HepG2 (cell line): ENCODE measurements around the gene LST1. TPM values are rescaled to one million over a fixed set of nuclear protein-coding genes. Genes with fewer than 3 reads are reported as not detected.

Experiments
- ATAC-seq: fragments of 200-7000 bp; cut with Tn5 transposase; 3 replicates; pipeline ENCODE4 v1.9.1; 2020; ENCODE audit warnings: mild to moderate bottlenecking, moderate library complexity
- BruUV-seq: library from RNA; stranded (reverse); fragments of 400-500 nt; replicated peaks from 2 replicates; lab custom pipeline; 2021; lab: Mats Ljungman, UMichigan
- CTCF ChIA-PET: fragments of 300-600 bp; formaldehyde crosslinking; extraction: SDS; loops from one replicate; lab custom pipeline; 2021; ENCODE audit warnings: low total read pairs, inconsistent platforms, low intra/inter-chr PET ratio; lab: Yijun Ruan, JAX
- POLR2A ChIA-PET: fragments of 350-600 bp; sonication (Branson Sonifier 250); formaldehyde crosslinking; loops from one replicate; lab custom pipeline; 2020; ENCODE audit warnings: antibody characterized with exemption, inconsistent platforms; lab: Yijun Ruan, JAX
- DNase-seq: peaks from one replicate; pipeline ENCODE4 v3.0.0-alpha.2; 2015; ENCODE audit warnings: low spot score
- FAIRE-seq: peaks from 3 replicates; lab custom pipeline; 2011; peaks lifted over from hg19 to GRCh38; lab: Jason Lieb, UNC
- H2AFZ ChIP-seq: one replicate; pipeline ENCODE4 v1.6.1; 2011; ENCODE audit warnings: low read length, inconsistent platforms
- H3K27ac ChIP-seq: fragments of 300-600 bp; 3 replicates; pipeline ENCODE4 v1.8.0; 2011; ENCODE audit warnings: mixed run types, mild to moderate bottlenecking, mixed read lengths, low read length, inconsistent platforms; ENCODE audit not compliant: insufficient read depth; ENCODE audit errors: extremely low read length
- H3K27me3 ChIP-seq, 2 experiments: fragments of 200-600 bp in 1 of 2; 2 replicates in 1 of 2; 3 replicates in 1 of 2; pipeline versions ENCODE4 v1.6.0 to v1.8.0; 2011; ENCODE audit warnings: low read length in 2 of 2, mild to moderate bottlenecking in 2 of 2, moderate library complexity in 2 of 2, inconsistent platforms in 1 of 2; ENCODE audit not compliant: insufficient read depth in 2 of 2, control insufficient read depth in 1 of 2
- H3K36me3 ChIP-seq, 2 experiments: fragments of 200-600 bp in 1 of 2; replicated peaks in 1 of 2; 2 replicates in 1 of 2; 3 replicates in 1 of 2; pipeline versions ENCODE4 v1.5.1 to v1.8.0; 2011; ENCODE audit warnings: low read length in 2 of 2, inconsistent platforms in 1 of 2; ENCODE audit not compliant: insufficient read depth in 2 of 2, control insufficient read depth in 1 of 2
- H3K4me1 ChIP-seq: 2 replicates; pipeline ENCODE4 v1.5.1; 2012; ENCODE audit warnings: low read length, inconsistent platforms; ENCODE audit not compliant: insufficient read depth
- H3K4me2 ChIP-seq: 2 replicates; pipeline ENCODE4 v1.6.0; 2011; ENCODE audit warnings: low read depth, low read length, inconsistent platforms
- H3K4me3 ChIP-seq, 3 experiments: fragments of 200-600 bp in 1 of 3; sonication (generic), shearing (Covaris generic) in 1 of 3; replicated peaks in 1 of 3; 2 replicates each; pipeline ENCODE4 v1.5.1; 2011 to 2016; ENCODE audit warnings: low read length in 3 of 3, inconsistent platforms in 2 of 3, low read depth in 2 of 3, mild to moderate bottlenecking in 2 of 3, control low read depth in 1 of 3, mixed read lengths in 1 of 3; ENCODE audit not compliant: insufficient read depth in 1 of 3
- H3K79me2 ChIP-seq: one replicate; pipeline ENCODE4 v1.6.1; 2011; ENCODE audit warnings: low read length, inconsistent platforms; ENCODE audit not compliant: insufficient read depth
- H3K9ac ChIP-seq: 2 replicates; pipeline ENCODE4 v1.6.0; 2011; ENCODE audit warnings: mild to moderate bottlenecking, low read depth, low read length, inconsistent platforms; ENCODE audit not compliant: insufficient read depth
- H3K9me3 ChIP-seq: 2 replicates; pipeline ENCODE4 v1.5.1; 2012; ENCODE audit warnings: mild to moderate bottlenecking, low read length
- H4K20me1 ChIP-seq: 2 replicates; pipeline ENCODE4 v1.6.0; 2011; ENCODE audit warnings: inconsistent platforms, mild to moderate bottlenecking, low read length, moderate library complexity; ENCODE audit not compliant: insufficient read depth
- ATF7-NPFF ChIP-seq: sonication (generic); formaldehyde crosslinking; IDR thresholded peaks from 2 replicates; pipeline ENCODE4 v1.8.1; 2023; ENCODE audit warnings: mild to moderate bottlenecking, low read depth, missing genetic modification reagents, moderate library complexity
- GPN1 ChIP-seq: sonication (generic); formaldehyde crosslinking; IDR thresholded peaks from 2 replicates; pipeline ENCODE4 v1.5.1; 2020; ENCODE audit warnings: missing genetic modification reagents, borderline replicate concordance
- IKZF1 ChIP-seq: fragments of 450-650 bp; IDR thresholded peaks from 2 replicates; pipeline ENCODE4 v1.7.1; 2016
- PHF20 ChIP-seq: sonication (generic); formaldehyde crosslinking; IDR thresholded peaks from 2 replicates; pipeline ENCODE4 v1.5.0; 2020; ENCODE audit warnings: mild to moderate bottlenecking, missing genetic modification reagents
- RAD21 ChIP-seq: fragments of 450-650 bp; formaldehyde crosslinking; IDR thresholded peaks from 2 replicates; pipeline ENCODE4 v1.5.0; 2020; ENCODE audit warnings: mild to moderate bottlenecking
- SMC3 ChIP-seq: IDR thresholded peaks from 2 replicates; pipeline ENCODE4 v1.6.1; 2011; ENCODE audit warnings: low read length, improper control_type of control experiment
- STAG1 ChIP-seq: sonication (generic); formaldehyde crosslinking; IDR thresholded peaks from 2 replicates; pipeline ENCODE4 v1.4.0; 2020; ENCODE audit warnings: missing genetic modification reagents
- TBX3 ChIP-seq: fragments of 450-650 bp; IDR thresholded peaks from 2 replicates; pipeline ENCODE4 v1.6.1; 2017; ENCODE audit warnings: antibody characterized with exemption, mild to moderate bottlenecking, inconsistent platforms, borderline replicate concordance
- XRCC5 ChIP-seq: fragments of 200-400 bp; formaldehyde crosslinking; optimal IDR thresholded peaks from 2 replicates; pipeline ENCODE3; 2017; ENCODE audit warnings: mild to moderate bottlenecking, low read length
- ZFP36 ChIP-seq: fragments of 150-350 bp; IDR thresholded peaks from 2 replicates; pipeline ENCODE4 v1.6.1; 2018; ENCODE audit warnings: borderline replicate concordance, low read length, low read depth; ENCODE audit not compliant: partially characterized antibody
- ZMYM3 ChIP-seq: sonication (generic); formaldehyde crosslinking; IDR thresholded peaks from 2 replicates; pipeline ENCODE4 v1.5.1; 2020; ENCODE audit warnings: mild to moderate bottlenecking, missing genetic modification reagents
- ZNF230 ChIP-seq: sonication (generic); formaldehyde crosslinking; IDR thresholded peaks from 2 replicates; pipeline ENCODE4 v1.4.0; 2020; ENCODE audit warnings: mild to moderate bottlenecking, missing genetic modification reagents
- ZNF329 ChIP-seq: sonication (generic); formaldehyde crosslinking; IDR thresholded peaks from 2 replicates; pipeline ENCODE4 v1.9.0; 2021; ENCODE audit warnings: low read depth, mild to moderate bottlenecking, missing genetic modification reagents
- ZNF75D ChIP-seq: sonication (generic); formaldehyde crosslinking; IDR thresholded peaks from 2 replicates; pipeline ENCODE4 v1.8.1; 2023; ENCODE audit warnings: missing genetic modification reagents, mild to moderate bottlenecking, borderline replicate concordance
- WGBS: methylation state at CpG from one replicate; pipeline ENCODE4 v1.1.6; 2017; ENCODE audit warnings: low lambda C conversion rate; 5-methylcytosine and 5-hydroxymethylcytosine counted together
- in situ Hi-C: cut with HindIII; loops from 2 replicates; pipeline ENCODE4 v1.10.0; 2017; ENCODE audit warnings: low pct_unique_long_range_greater_than_20kb; ENCODE audit not compliant: extremely low pct_ligation_motif_present
- intact Hi-C: fragments of 100-400 bp; cut with micrococcal nuclease; formaldehyde crosslinking; loops from one replicate; pipeline ENCODE4 v1.10.0; 2022; ENCODE audit not compliant: unreplicated experiment
- polyA plus RNA-seq, 8 experiments: library from polyadenylated mRNA; depleted of rRNA in 3 of 8; stranded (reverse) in 7 of 8; unstranded in 1 of 8; fragments of >200 nt; fragmentation: Illumina TruSeq in 4 of 8; extraction: Trizol in 4 of 8; gene quantifications; 2 replicates each; pipeline versions ENCODE4 v1.2.1 to v1.2.3, GENCODE V29; 2011 to 2016; ENCODE audit warnings: low read depth in 4 of 8, missing spikeins in 1 of 8, mixed read lengths in 1 of 8; ENCODE audit not compliant: insufficient read depth in 1 of 8
- total RNA-seq, 5 experiments: library from RNA; depleted of rRNA; stranded (reverse); fragments of >200 nt; fragmentation: Illumina TruSeq; extraction: Trizol; gene quantifications; 2 replicates each; pipeline ENCODE4 v1.2.3, GENCODE V29; 2016; ENCODE audit warnings: low read depth in 1 of 5
- TF ChIP-seq, protein P1 (sequence below): sonication (generic); formaldehyde crosslinking; IDR thresholded peaks from 2 replicates; pipeline ENCODE4 v1.5.0; 2020; ENCODE audit warnings: mild to moderate bottlenecking, missing genetic modification reagents, moderate library complexity

The LST1 gene
- total and polyA plus RNA-seq, 2 of the 13 experiments (the other 11 are each of a cell fraction or from before 2014, with no cell fraction given), result not detected

DNA sequence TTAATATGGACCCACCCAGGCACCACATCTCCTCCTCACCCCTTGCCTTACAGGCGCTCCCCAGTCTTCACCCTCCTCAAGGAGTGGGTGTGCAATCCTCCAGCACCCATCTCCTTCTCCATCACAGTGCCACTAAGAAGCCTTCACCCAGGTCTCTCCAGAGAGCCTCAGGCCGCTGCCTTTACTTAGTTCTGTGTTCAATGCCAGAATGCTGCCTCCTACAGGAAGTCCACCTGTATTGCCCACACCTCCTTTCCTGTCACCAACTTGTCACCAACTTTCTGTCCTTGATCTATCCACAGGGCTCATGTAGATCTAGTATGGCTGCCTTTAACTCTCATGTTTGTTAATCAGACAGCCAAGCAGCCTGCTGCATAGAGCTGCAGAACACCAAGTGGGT lies 586 bp upstream of the LST1 start:
- no peak overlapping the region for H2AFZ ChIP-seq
- WGBS, result 38% methylated on average over 2 of the region's 2 CpGs
- no peak for ATAC-seq
- no TSS peak for BruUV-seq
- H3K4me1 ChIP-seq, result peaks cover 20% of the 10 kb centered on the region
- no peaks in the 10 kb centered on the region for H3K36me3 ChIP-seq
- intact Hi-C loops, result loop anchor here (5.0 kb wide), 1 partner anchor 1138 kb away; no protein-coding TSS in a partner anchor
- FAIRE-seq, result peak; percentile 60
- no peak overlapping the region for H3K4me2 ChIP-seq
- peaks cover 11 to 56% of the 10 kb centered on the region in 2 experiments for H3K27me3 ChIP-seq
- CTCF ChIA-PET, result no interaction called here
- H4K20me1 ChIP-seq, result no peaks in the 10 kb centered on the region
- POLR2A ChIA-PET, result no interaction called here
- H3K4me3 ChIP-seq, result no peak overlapping the region
- H3K79me2 ChIP-seq, result no peaks in the 10 kb centered on the region
- H3K9me3 ChIP-seq, result no peaks in the 10 kb centered on the region
- no peak for TF ChIP-seq PHF20
- TF ChIP-seq, protein P1, sequence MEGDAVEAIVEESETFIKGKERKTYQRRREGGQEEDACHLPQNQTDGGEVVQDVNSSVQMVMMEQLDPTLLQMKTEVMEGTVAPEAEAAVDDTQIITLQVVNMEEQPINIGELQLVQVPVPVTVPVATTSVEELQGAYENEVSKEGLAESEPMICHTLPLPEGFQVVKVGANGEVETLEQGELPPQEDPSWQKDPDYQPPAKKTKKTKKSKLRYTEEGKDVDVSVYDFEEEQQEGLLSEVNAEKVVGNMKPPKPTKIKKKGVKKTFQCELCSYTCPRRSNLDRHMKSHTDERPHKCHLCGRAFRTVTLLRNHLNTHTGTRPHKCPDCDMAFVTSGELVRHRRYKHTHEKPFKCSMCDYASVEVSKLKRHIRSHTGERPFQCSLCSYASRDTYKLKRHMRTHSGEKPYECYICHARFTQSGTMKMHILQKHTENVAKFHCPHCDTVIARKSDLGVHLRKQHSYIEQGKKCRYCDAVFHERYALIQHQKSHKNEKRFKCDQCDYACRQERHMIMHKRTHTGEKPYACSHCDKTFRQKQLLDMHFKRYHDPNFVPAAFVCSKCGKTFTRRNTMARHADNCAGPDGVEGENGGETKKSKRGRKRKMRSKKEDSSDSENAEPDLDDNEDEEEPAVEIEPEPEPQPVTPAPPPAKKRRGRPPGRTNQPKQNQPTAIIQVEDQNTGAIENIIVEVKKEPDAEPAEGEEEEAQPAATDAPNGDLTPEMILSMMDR (CRISPR knock-in tag), result peak; percentile 69
- no peak for TF ChIP-seq ATF7-NPFF (CRISPR knock-in tag)
- peak; percentile 45; the same call in 1 of the 2 replicates for TF ChIP-seq ZMYM3 (CRISPR knock-in tag)
- 0 out of 2 replicates have a peak, but pooled peaks have one; percentile 39 for TF ChIP-seq ZNF75D (CRISPR knock-in tag)
- peak; percentile 42 for TF ChIP-seq XRCC5
- TF ChIP-seq STAG1 (CRISPR knock-in tag), result peak; percentile 23; the same call in 1 of the 2 replicates
- peak; percentile 28; the same call in 1 of the 2 replicates for TF ChIP-seq TBX3
- no peak for TF ChIP-seq ZNF329 (CRISPR knock-in tag)
- TF ChIP-seq RAD21, result peak; percentile 23; the same call in 1 of the 2 replicates
- no peak for TF ChIP-seq ZNF230 (CRISPR knock-in tag)
- no peak for TF ChIP-seq GPN1 (CRISPR knock-in tag)
- peak; percentile 86 for TF ChIP-seq ZFP36
- peak; percentile 15; the same call in 1 of the 2 replicates for TF ChIP-seq SMC3
- no peak for TF ChIP-seq IKZF1
- TF ChIP-seq, all 625 proteins: peak for 9
- in situ Hi-C loops, result loop anchor here (5.0 kb wide), 1 partner anchor 93 kb away; no protein-coding TSS in a partner anchor
- peak; percentile 50 for DNase-seq
- Histone ChIP-seq H3K27ac (no peak overlapping the region), H3K9ac (no peak overlapping the region)
